HG03196 (cell line): ENCODE data around the gene CD8B.

Experiments used
- ATAC-seq: cut with Tn5 transposase; IDR thresholded peaks from one replicate; pipeline ENCODE4 v1.9.1; 2021; ENCODE audit not compliant: unreplicated experiment

The CD8B gene

GRCh38 chr2:86775338-86775737 is 86.3 kb downstream of the CD8B start:
- no peak for ATAC-seq

GRCh38 chr2:86774862-86775261 is 86.8 kb downstream of the CD8B start:
- no peak for ATAC-seq

GRCh38 chr2:86772611-86773010 is 89.1 kb downstream of the CD8B start:
- ATAC-seq: no peak

- ATAC-seq: no peak
Observed at GRCh38 chr2:86770816-86771301, 90.8 kb downstream of the CD8B start.

GRCh38 chr2:86769838-86770237 is 91.8 kb downstream of the CD8B start:
- ATAC-seq: no peak

GRCh38 chr2:86768189-86768949 is 93.3 kb downstream of the CD8B start:
- ATAC-seq: no peak
